Limb (tissue), 2 donors: Measurements from ENCODE around the gene LYZL6.
"Not testable (repeated sequence)": the region's sequence is repeated elsewhere in the genome, so short reads cannot be mapped to it uniquely, and the experiment has no call there.

Experiments
- DNase-seq, 2 donors: peaks; one replicate each; pipeline ENCODE4 v3.0.0-alpha.2; 2016; ENCODE audit errors: extremely low spot score in 2 of 2

The LYZL6 gene

DNA sequence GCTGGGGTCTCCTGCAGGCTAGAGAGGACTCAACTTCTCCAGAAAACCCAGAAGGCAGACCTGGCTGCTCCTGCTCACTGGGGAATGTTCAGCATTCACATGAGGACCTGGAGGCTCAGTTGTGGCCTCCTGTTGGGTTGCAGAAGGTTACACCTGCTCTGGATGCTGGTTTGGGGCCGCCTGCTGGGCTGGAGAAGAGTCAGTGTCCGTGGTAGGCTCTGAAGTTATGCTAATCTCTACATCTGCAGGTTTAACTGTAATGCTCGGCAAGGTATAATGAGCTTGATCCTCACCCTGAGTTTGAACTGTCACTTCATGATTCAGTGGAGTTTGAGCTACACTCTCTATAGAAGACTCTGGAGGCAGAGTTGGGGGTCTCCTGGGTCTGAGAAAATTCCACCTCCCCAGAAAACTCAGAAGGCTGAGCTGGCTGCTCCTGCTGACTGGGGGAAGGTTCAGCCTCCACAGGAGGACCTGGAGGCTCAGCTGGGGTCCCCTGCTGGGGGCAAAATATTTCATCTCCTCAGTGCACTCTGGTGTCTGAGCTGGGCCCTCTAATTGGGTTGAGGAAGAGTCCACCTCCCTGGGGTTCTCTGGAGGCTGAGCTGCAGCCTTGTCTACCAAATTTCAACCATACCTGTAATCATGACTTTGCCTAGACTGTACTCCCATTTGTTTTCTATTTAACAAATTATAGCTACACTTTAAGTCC lies 36.4 kb downstream of the LYZL6 start:
- DNase-seq, result no peak

DNA sequence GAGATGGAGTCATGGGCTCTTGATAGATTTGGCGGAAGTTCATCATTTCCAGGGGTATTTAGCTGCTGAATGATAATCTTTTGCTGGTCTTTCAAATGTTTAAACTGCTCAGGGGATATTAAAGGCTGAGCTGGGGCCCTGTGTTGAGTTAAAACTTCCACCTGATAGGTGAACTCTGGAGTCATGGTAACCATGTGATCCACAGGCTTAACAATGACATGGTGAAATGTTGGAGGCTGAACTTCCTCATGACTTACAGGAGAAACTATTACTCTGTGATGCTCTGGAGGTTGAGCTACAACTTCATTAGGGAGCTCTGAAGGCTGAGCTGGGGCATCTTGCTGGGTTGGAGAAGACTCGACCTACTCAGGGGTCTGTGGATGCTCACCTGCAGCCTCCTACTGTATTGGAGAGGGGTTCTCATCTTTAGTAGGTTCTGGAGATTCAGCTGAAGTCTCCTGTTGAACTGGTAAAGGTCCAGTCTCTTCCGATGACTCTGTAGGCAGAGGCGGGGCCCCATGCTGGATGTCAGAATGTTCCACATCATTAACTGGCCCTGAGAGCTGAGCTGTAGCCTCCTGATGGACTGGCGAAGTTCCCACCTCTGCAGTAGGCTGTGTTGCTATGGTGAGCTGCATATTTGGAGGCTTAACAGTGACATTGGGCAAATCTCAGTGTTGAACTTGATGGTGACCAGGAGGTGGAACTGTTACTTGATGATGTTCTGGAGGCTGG lies 37.2 kb downstream of the LYZL6 start:
- no peak for DNase-seq

DNA sequence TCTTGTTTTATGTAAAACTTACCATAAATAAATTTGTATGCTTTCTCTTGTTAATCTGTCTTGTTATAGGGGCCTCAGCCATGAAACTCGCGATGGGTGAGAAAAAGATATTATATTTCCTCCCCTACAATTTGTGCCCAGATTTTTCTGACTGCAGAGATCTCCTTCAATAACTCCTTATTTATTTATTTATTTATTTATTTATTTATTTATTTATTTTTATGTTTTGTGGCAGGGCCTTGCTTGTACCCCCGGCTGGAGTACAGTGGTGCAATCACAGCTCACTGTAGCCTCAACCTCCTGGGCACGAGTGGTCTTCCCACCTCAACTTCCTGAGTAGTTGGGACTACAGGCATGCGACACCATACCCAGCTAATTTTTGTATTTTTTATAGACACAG lies 40.1 kb downstream of the LYZL6 start:
- DNase-seq, result no peak

DNA sequence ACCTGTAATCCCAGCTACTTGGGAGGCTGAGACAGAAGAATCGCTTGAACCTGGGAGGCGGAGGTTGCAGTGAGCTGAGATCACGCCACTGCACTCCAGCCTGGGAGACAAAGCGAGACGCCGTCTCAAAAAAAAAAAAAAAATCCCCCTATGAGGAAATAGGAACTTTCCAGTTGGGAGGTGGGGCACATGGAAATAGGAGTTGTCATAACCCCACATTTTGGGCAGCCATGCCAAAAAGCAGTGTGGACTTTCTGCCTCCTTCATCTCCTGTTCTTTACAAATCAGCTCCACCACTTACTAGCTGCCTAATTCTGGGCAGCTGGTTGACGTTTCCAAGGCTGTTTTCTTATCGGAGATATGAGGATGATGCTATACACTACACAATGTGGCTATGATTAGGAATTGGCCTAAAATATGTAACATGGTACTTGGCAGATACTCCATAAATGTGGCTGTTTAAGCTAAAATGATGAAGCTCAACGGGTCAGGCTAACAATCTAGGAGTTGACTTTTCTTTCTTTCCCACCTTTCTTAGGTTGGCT lies 41.8 kb downstream of the LYZL6 start:
- DNase-seq, result no peak

DNA sequence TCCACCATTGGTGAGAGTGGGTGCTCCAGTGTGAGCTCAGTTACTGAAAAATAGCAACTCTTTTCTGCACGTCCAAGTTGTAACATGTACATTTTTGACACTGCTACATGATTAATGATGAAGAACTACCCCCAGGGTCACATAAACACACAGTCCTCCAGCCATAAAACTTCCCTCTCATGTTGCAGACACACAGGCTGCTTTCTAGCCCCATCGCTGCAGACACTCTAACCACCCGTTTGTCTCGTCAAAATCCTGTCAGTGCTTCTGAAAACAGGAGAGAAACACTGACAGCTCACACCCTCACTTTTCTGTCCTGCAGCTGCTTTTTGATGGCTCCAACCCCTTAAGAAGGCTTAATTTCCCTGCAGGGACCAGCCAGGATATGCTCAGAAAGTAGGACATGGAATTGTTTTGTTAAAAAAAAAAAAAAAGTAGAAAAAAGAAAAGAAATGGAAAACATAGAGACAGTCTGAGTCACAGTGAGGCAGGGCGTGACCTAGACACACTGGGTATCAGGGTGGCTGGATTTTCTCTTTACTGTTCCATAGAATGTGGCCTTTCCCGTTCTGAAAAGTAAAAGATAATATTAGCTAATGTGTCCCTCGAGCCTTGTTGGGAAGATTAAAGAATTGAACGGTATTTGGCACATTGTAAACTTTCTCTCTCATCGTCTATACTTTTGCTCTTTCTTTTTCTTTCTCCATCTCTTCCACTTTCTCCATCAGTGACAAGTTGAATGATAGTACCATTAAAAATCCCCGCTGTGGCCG lies 42.6 kb downstream of the LYZL6 start:
- no peak for DNase-seq

DNA sequence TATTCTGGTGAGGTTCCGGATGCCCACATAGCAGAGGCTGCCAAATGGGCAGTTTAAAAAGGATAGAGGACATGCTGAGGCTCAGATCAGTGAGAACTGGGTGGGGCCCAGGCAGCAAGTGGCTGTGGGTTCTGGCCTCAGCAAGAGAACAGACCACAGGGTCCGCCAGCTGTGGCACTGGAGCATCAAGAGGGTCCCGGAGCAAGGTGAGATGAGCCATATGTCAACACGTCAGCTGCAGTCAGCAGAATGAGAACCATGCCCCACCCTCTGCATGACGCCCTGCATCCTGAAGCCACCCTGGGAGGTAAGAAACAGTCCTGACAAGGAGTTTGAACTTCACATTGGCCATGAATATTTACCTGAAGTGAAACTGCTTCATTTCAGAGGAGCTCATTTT lies 43.2 kb downstream of the LYZL6 start:
- no peak for DNase-seq

DNA sequence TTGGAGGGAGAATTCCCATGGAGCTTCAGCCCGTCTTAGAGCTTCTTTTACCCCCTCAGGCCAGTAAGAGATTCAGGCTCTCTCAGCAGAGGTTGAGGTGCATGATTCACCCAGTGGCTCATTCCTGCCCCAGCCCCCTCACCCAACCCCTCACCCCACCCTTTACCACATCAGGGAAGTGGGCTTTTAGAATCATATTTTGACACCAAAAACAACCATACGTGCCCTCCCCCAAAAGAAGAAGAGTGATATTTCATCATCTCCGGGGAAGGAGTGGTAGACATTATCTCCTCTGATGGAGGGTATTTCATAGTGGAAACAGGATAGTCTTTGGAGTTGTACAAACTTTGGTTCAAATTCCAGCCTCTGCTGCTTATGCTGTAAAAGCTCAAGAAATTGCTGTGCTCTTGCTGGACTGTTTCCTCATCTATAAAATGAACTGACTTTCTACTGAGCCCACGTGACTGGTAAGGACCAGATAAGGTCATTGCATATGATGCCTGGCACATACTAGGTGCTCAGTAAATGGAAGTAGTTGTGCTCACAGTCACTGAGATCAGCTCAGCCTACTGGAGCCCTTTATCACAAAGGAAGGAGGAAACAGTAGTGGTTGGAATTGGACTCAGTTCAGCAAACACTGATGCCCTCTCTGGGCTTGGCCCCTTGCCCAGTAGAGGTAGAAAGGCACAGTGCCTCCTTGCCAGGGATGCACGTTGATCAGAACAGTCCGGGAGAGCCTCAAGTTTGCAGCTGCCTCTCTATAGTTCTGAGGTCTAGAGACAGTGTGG lies 45.0 kb downstream of the LYZL6 start:
- DNase-seq, result no peak

DNA sequence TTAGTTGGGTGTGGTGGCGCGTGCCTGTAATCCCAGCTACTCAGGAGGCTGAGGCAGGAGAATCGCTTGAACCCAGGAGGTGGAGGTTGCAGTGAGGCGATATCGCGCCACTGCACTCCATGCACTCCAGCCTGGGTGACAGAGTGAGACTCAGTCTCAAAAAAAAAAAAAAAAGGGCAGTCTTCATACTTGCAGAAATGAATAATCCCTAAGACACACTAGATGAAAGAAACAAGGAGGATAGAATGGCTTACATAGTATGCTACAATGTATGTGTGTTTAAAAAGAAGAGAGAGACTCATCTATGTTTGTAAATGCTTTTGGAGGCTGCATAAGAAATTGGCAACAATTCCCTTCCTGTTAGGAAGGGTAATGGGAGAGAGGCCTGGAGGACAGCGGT lies 45.7 kb downstream of the LYZL6 start:
- DNase-seq, result not testable (repeated sequence)

DNA sequence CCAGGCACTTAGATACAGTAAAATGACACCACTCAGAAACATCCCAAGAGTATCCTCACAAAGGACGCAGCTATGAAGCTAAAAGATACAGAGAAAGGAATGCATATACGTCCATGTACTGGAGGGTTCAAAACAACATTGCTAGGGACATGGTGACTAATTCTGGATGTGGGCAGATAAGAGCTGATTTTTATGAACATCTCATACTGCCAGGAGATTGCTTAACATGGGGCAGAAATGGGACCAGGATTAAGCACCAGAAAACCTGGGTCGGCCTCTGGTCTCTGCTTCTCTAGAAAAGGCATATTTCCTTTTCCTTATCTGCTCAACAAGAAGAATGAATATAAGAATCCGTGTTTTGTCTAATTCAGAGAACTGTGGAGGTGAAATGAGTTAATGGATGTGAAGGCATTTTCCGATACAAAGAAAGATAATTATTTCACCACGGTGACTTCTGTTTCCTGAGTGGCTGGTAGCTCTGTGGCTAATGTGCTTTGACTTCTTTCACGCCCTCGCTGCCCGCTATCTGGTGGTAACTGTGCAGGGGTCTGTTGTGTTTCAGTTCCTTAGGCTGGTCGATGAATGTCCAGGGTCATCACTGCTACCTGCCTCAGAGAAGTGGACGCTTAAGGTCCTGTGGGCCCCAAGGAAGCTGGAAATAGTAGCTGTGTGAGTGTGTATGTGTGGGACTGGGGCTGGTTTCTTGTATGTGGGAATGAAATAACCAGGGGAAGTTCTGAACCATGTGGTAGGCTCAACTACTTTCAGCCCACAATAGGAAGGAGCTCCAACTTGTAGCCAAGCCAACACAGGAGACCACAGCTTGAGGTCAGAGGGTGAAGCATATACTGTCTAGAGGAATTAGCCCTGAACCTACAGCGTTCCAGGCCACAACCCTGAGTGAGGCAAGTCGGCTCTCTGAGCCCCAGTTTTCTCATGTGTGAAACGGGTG lies 47.6 kb downstream of the LYZL6 start:
- DNase-seq, result no peak

DNA sequence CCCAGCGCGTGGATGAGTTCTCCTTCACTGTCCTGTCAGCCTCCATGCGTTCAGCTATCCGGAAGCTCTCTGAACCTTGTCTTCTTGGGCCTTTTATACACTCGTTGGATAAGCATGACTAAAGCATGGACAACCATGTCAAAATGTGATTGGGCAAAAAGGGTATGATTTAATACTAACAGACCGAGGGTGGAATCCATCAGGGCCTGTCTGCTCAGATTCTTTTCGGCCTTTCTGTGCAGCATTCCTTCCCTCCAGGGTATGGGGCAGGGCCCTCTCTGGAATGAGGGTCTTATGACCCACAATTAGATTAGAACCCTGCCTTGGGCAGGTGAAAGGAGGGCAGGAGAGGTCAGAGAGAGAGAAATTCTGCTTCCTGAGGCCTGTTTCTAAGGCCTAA lies 49.3 kb downstream of the LYZL6 start:
- DNase-seq, result no peak

DNA sequence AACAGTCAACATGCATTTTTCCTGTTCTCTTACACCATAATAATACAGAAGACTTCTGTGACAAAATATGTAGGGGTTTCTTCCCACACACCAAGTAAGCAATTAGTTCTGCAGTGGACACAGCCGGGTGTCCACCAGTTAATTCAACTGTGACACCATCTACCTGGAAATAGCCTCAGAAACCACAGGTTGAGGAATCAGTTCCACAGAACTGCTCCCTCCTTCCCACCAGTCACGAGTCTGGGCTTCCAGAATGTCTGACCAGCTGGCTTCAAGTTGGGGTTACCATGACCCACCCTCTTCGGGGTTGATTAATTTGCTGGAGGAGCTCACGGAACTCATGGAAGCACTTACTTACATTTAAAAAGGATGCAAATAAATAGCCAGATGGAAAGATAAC lies 49.8 kb downstream of the LYZL6 start:
- no peak for DNase-seq

DNA sequence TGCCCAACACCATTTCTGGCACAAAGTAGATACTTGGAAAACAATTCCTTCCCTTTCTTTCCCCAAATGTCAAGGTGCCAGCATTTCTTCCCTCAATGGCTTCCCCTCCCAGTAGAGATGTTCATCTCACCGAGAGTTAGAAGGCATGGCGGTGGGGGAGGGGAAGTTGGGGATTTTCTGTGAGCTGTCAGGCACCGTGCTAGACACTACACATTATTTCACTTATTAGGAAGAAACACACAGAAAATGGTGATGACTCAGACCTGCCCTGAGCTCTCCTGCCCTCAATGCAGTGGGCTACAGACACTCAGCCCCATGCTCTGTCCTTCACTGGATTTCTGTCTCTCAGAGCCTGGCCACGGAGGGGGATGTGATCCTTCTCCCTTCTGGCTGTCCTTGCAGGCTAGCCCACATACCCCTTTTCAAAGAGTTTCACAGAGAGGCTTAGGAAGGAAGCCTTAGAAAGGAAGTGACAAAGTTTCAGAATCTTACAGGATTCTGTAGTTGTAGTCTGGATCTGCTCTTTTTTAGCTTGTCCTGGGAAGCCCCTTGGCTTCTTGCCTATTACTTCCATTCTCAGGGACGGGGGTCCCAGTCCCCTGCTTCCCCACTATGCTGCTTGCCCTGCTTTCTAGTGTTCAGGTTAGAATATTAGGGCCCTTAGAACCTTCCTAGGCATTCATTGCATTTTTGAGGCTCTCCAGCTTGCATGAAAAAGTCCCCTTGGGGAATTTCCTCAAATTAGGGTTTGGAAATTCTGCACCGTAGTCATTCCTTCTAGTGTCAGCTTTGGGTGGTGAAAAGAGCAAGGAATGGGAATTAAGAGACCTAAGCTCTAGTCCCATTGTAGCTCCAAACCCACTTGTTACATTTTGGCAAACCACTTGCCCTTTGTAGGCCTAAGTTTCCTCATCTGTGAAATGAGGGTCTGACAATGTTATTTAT lies 51.1 kb downstream of the LYZL6 start:
- DNase-seq, result no peak

DNA sequence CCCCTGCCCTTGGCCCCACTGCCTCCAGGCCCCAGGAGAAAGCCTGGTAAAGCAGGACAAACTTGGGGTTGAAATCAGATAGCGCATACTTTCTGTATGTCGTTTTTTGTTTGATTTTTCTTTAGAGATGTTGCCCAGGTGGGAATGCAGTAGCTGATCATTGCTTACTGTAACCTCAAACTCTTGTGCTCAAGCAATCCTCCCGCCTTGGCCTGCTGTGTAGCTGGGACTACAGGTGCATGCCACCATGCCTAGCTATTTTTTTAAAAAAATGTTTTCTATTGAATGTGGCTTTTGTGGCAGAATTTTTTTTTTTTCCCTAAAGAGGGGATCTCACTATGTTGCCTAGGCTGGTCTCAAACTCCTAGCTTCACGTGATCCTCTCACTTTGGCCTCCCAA lies 52.2 kb downstream of the LYZL6 start:
- DNase-seq, result no peak

DNA sequence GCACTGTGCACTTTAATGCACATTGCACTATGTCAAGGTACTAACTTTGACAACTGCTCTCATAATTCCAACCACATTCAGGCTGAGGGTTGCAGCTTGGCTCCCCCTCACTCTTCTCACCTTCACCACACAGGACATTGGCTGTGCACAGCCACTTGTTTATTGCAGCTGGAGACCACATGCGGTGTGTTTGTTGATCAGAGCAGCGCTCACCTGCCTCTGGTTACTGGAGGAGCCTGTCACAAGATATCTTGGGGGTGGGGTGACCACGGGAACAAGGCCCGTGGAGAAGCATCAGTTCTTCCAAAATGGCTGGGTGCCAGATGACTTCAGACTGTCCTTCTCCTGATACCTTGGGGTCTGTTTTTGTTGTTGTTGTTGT lies 52.7 kb downstream of the LYZL6 start:
- no peak for DNase-seq

DNA sequence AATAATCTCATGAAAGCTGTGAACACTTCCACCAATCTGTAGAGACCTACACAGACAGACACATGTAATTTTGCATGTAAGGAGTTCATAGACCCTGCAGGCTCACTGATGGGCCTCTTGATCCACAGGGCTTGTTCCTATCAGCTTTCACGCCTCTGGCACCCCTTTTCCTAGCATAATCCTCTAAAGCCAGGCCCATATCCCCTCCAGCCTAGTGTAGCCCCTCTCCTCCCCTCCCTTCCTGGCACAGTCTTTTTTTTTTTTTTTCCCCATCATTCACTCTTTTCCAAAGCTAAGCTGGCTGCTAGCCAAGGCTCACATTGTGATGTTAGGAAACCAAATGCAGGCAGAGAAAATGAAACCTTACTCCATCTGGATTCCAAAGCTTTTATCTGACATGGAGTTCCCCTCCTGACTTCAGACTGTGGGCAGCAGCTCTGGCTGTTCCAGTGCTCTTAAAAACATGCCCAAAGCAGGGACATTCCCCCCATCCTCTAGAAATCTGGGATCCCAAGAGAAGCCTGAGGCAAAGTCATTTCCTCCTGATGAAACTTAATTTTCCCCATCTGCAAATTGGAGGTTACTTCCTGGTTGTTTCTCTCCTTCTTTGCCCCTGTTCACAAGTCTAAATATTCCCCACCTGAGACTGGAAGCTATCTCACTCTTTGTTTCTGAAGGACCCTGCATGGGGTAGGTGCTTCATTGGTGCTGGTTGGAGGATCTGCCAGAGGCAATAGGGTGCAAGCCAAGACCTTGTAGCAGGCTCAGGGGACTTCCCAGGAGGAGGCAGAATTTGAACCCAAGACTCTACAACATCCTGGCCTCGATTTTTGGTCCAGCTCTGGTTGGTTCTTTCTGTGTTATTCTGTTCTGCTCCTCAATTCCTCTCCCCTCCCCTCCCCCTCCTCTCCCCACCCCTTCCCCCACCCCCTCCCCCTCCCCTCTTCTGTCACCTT lies 53.4 kb downstream of the LYZL6 start:
- peak; percentile 71 to 80 for DNase-seq

DNA sequence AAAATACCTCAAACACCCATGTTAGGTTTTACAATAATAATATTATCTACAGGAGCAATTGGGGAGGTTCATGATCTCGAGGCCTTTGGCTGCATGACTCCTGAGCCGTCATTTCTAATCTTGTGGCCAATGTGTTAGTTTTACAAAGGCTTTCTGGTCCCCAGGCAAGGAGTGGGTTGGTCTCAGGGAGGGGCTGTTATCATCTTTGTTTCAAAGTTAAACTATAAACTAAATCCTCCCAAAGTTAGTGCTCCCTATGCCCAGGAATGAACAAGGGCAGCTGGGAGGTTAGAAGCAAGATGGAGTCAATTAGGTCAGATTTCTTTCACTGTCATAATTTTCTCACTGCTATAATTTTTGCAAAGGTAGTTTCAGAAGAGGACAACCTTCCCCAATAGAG lies 54.3 kb downstream of the LYZL6 start:
- no peak for DNase-seq
